GM18511 (cell line): ENCODE results near the gene C2CD2.
"Not testable (repeated sequence)": the region's sequence is repeated elsewhere in the genome, so short reads cannot be mapped to it uniquely, and the experiment has no call there.

Source experiments
- ATAC-seq: cut with Tn5 transposase; IDR thresholded peaks from one replicate; pipeline ENCODE4 v1.9.1; 2021; ENCODE audit warnings: mild to moderate bottlenecking, moderate library complexity; ENCODE audit not compliant: unreplicated experiment

Gene C2CD2

DNA sequence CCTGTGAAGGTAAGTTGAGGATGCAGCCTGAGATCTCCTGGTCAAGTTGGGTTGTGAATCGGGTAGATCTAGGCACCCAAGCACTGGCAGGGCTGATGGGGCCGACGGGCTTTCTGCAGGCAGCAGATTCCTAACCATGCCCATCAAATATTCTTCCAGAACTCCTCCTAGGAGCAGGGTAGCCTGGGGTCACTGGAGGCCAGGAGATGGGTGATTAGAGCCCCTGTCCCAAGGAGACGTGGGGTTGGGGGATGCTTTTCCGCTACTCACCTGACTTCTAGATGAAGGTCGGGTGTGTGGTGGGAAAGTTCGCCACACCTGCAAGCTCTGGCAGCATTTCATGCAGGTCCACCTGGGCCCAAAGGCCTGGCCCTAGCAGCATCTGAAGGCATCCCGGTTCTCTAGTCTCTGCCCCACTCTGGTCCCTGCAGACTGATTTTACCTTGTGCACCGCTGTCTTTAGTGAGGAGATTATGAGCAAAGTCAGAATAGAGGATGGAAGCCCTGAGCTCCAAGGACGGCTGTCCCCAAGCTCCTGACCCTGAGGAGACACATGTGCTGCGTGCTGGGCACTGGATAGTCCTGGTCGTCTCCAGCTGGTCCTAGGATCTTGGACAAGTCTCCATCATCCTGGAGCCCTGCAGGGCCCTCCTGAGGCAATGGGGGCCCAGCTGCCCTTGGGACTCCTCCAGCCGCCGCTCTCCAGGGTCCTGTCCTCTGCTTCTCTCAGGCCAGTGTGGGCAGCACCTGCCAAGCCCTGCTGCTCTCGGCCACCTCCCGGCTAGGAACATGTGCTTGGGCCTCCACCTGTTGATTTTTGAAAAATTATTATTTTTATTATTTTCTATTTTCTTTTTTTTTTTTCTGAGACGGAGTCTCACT lies 21.8 kb upstream of the C2CD2 start:
- ATAC-seq = no peak

DNA sequence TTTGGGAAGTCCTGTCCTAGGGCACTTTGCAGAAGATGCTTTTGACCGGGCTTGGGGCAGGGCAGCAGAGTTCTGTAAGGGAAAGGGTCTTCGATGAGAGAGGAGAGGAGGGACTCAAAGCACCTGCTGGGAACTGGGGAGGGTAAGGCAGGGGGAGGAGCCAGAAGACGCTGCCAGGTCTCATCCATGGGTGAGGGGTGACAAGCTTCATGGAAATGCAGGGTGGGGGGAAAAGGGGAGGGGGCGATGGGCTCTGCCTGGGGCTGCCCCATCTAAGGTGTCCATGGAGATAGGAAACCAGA lies 20.9 kb upstream of the C2CD2 start:
- no peak for ATAC-seq

GRCh38 chr21:41973861-41974751 lies 20.3 kb upstream of the C2CD2 start:
- no peak for ATAC-seq

DNA sequence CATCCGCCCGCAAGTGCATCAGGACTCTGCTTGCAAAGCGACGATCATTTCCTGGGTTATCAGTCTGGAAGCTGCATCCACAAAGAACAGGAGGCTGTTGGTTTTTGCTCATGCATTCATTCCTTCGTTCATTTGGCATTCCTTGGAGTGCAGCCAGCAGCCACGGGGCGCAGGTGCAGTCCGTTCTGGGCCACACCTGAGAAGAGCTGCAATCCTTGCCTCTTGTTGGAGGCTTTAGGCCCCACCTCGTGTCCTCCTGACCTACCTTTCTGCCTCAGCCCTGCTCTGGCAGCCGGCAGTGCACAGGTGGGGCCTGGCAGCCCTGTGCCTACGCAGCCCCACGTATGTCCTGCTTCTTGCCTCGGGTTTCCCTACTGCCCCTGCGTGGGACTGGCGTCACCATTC lies 19.6 kb upstream of the C2CD2 start:
- no peak for ATAC-seq

- ATAC-seq = no peak
Observed at GRCh38 chr21:41972511-41973205, 18.8 kb upstream of the C2CD2 start.

GRCh38 chr21:41971891-41972290 lies 18.1 kb upstream of the C2CD2 start:
- no peak for ATAC-seq

- ATAC-seq = no peak
Observed at GRCh38 chr21:41970751-41971653, 17.2 kb upstream of the C2CD2 start.

DNA sequence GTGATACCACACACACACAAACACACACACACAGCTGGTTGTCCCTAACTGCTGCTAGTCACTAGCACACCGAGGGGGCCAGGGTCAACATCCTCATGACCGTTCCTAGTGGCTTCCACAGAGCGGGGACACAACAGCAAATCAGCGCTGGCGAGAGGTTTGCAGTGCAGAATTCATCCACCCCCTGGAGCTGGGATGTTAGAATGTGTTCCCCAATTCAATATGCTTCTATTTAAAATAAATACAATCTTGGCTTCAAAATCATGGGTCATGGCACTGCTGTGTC lies 16.2 kb upstream of the C2CD2 start:
- no peak for ATAC-seq

DNA sequence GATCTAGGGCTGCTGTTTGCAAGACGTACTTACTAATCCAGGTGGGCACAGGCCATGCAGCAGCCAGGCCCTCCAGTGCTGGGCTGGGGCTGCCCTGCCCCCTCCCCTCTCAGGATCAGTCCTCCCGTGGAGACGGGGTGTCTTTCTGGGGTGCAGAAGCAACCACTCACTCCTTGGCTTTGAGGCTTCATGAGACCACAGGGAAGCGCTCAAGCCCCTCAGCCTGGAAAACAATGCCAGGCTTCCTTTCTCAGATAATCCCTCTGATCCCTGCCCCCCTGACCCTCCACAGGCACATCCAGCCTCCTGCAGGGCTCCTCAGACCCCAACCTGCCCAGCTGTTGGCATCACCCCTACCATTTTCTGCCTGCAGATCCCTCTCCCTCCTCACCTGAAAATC lies 13.9 kb upstream of the C2CD2 start:
- ATAC-seq = no peak

DNA sequence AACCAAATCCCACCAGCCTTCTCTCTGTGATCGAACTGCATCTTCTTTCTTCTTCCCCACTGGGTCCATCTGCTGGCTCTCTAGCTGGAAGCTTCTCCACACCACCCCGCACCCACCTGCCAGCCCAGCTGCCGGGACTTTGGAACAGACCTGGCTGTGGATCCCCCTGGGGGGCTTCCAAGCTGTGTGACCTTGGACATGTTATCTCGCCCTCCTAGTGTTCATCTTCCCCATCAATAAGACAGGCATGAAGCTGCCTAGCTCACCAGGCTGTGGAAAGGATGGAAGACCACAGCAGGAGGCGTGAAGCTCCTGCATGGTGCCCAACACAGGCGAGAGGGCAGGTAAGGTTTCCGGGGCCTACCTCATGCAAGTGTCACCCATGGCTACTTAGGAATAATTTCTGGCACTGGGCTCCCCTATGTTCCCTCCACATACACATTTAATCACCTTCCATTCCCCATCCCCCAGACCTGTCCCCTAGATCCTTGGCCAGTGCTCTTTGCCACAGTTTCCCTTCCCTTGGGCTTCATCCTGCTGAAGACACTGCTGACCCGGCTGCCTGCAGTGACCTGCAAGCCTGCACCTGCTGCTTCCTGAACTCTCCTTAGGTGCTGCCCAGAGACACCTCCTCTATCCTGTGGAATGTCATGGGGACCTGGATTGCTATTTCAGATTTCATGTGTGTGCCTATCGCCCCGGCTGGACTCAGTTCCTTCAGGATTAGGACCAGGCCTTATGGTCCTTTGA lies 13.2 kb upstream of the C2CD2 start:
- ATAC-seq = no peak

GRCh38 chr21:41966041-41966833 lies 12.4 kb upstream of the C2CD2 start:
- ATAC-seq = no peak

- ATAC-seq = no peak
Observed at GRCh38 chr21:41965461-41966013, 11.7 kb upstream of the C2CD2 start.

DNA sequence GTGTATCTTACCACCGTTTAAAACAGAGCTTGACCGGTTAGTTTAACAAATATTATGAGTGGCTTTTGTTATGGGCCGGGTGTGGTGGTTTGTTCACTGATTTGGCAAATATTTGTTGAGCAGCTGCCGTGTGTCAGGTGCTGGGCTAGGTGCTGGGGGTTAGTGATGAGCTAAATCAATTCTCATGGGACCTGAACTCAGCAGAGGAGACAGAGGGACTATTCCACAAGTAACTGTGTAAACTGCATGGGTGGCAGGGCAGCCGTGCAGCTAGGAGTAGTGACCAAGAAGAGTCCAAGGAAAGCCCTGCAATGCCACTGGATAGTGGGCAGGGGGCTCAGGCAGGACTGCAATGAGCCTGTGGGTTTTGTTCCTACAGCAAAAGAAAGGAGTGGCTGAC lies 11.2 kb upstream of the C2CD2 start:
- no peak for ATAC-seq

DNA sequence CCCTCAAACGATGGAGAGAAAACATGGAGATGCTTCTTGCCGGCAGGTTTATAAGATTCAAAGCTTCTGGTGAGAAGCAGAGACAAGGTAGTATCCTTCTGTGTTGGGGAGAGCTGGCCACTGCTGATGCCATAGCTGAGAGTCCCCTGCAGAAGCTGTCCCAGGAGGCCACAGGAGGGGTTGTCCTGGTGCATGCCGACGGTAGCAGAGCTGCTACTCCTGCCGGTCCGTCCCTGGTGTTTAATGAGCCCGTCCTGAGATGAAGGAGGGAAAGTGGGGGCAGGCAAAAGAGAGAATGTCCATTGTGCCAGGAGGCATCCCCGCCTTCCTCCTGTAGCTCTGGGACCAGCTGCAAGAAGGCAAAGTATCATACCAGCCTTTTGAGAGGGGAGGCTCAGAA lies 10.4 kb upstream of the C2CD2 start:
- no peak for ATAC-seq

GRCh38 chr21:41962425-41962966 lies 8.7 kb upstream of the C2CD2 start:
- no peak for ATAC-seq

- ATAC-seq = no peak
Observed at GRCh38 chr21:41961753-41962152, 7.9 kb upstream of the C2CD2 start.

- no peak for ATAC-seq
Observed at GRCh38 chr21:41961282-41961701, 7.5 kb upstream of the C2CD2 start.

GRCh38 chr21:41960386-41960785 lies 6.6 kb upstream of the C2CD2 start:
- no peak for ATAC-seq

- ATAC-seq = not testable (repeated sequence)
Observed at GRCh38 chr21:41959697-41960096, 5.9 kb upstream of the C2CD2 start.
